Measurements from ENCODE around the gene GAK. TPM values are rescaled to one million over a fixed set of nuclear protein-coding genes. Genes with fewer than 3 reads are reported as not detected.
"Not testable (repeated sequence)": the region's sequence is repeated elsewhere in the genome, so short reads cannot be mapped to it uniquely, and the experiment has no call there.

GAK gene
- total RNA-seq, 2 donors from 2014 or later, result 38.1 to 43.2 TPM

DNA sequence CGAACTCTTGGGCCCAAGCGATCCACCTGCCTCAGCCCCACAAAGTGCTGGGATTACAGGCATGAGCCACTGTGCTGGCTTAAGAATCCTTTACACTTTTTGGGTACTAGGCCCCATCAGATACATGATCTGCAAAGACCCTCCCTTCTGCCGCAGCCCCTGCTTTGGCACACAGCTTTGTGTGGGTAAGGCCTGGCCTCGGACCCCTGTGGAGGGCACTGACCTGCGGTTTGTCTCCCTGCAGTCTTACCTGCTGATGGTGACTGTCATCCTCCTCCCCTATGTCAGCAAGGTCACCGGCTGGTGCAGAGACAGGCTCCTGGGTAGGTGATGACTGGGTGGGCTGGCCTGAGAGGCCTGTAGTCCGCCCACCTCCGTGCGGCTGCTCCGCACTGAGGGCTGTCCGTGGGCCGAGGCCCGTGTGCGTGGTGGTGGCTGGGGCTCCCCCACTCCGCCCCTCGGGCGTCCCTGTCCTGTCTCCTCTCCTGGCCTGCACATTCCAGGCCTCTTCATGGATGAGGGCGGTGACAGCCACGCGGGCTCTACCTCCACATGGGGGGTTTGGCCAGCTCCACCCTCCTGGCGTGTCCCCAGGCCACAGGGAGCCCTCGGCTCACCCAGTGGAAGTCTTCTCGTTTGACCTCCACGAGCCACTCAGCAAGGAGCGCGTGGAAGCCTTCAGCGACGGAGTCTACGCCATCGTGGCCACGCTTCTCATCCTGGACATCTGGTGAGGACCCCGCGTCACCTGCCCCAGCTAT is 23.2 kb upstream of the GAK start:
- intact Hi-C loops (cut with DNase I), result no loop called here
- ATAC-seq (no peak), DNase-seq (no peak)

DNA sequence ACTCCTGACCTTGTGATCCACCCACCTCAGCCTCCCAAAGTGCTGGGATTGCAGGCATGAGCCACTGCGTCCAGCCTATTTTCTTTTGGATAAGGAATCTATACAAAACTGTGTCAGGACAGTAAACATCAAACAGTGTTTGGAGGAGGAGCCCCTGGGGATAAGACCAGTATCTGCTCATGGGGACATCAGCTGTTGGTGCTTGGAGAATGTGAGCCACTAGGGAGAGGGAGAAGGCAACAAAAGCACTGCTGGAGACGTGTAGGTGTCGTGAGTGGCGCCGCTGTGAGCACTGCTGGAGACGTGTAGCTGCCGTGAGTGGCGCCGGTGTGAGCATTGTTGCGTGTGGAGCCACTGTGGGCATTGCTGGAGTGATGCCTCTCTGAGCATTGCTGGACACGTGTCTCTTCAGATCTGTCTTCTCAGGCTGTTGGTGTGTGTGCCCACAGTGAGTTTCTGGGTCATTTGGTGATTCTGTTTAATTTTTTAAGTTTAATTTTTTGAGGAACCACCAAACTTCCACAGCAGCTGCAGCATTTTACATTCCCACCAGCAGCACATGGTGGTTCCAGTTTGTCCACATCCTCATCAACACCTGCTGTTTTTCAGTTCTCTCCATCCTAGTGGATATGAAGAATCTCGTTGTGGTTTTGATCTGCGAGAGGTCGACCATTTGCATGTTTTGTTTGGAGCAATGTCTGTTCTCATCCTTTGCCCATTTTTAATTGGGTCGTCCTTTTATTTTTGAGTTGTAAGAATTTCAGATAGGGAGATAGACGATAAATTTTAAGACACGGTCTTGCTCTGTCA is 22.3 kb upstream of the GAK start:
- ATAC-seq, result no peak
- intact Hi-C loops (cut with DNase I), result no loop called here
- DNase-seq, result no peak

GRCh38 chr4:953574-953915 is 21.4 kb upstream of the GAK start:
- no peak for ATAC-seq
- no peak for DNase-seq
- intact Hi-C loops (cut with DNase I), result no loop called here

DNA sequence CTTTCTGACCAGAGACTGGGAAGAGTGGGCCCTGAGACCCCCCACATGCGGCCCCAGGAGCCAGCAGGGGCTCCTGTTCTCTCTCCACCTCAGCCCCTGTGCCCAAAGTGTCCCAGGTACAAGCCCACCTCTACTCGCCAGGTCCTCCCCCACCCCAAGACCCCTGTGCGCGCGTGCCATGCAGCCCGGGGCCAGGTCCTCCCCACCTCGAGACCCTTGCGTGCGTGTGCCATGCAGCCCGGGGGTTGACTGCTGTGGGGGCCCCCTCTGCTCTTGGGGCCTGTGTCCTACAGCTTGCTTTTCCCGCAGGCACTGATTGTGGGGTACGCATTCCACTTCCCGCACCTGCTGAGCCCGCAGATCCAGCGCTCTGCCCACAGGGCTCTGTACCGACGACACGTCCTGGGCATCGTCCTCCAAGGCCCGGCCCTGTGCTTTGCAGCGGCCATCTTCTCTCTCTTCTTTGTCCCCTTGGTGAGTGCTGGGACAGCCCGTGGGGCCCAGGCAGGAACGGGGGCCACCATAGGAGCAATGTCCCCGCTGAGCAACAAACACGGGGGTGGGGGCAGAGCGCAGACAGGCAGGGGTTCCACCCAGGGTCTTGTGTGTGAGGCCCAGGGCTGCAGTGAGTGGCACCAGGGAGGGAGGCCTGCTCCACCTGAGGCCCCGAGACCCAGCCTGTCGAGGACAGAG is 20.9 kb upstream of the GAK start:
- DNase-seq (no peak), ATAC-seq (no peak)
- intact Hi-C loops (cut with DNase I), result no loop called here

DNA sequence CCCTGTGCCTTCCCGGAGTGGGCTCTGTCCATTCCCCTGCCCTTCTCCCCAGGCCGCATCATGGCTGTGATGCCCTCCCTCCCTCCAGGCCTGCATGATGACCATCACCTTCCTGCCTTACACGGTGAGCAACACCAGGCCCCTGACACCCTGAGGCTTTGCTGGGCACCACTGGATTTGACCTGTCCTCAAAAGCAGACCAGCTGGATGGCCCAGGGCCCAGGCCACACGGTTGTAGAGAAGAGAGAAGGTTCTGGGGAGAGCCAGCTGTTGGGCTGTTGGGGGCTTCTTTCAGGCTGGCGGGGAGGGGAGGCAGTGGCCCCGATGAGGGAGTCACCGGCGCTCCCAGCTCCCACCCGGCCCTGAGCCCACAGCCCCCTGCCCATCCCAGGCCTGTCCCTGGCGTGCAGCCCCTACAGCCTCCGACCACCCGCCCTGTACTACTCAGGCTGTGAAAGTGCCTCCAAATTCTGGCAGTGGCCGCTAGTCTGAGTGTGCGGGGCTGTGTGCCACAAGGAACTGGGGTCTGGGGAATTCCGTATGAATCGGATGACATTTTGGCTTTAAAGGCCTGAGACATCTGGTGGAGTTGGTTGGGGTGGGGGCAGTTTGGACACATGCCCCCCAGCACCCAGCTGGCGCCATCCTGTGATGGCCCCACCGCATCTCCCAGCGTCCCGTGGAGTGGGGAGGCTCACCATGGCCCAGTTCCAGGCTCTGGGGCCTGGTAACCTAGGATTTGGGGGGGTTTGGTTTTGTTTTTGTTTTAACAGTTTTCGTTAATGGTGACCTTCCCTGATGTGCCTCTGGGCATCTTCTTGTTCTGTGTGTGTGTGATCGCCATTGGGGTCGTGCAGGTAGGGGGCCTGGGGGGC is 19.7 kb upstream of the GAK start:
- ATAC-seq (no peak), DNase-seq (no peak)
- intact Hi-C loops (cut with DNase I), result no loop called here

- DNase-seq (no peak), ATAC-seq (no peak)
- intact Hi-C loops (cut with DNase I), result no loop called here
Measured at GRCh38 chr4:951186-951585, 19.1 kb upstream of the GAK start.

DNA sequence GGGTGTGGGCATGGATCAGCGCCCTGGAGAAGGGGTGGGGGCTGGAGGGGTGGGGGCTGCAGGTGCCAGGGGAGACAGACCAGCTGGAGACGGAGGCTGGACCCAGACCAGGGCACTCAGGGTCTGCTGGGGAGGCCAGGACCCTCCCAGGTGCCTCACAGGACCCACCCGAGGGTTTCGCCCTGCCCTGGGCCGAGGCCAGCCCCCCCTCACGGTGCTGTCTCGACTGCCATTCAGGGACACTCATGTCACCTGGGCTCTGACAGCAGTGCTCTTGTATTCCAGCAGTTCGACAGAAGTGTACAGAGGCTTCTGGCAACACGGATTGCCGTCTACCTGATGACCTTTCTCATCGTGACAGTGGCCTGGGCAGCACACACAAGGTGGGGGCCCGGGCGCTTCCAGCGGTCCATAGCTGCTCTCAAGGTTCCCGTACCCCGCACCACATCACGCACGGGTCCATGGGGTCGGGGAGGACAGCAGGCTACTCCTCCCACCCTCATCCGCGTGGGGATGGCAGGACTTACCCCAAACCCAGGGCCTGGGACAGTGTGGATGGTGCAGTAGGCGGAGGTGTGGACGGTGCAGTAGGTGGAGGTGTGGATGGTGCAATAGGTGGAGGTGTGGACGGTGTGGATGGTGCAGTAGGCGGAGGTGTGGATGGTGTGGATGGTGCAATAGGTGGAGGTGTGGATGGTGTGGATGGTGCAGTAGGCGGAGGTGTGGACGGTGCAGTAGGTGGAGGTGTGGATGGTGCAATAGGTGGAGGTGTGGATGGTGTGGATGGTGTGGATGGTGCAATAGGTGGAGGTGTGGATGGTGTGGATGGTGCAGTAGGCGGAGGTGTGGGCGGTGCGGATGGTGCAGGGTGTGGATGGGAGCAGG is 18.3 kb upstream of the GAK start:
- DNase-seq, result no peak
- ATAC-seq, result no peak
- intact Hi-C loops (cut with DNase I), result no loop called here

- no peak for DNase-seq
- intact Hi-C loops (cut with DNase I), result no loop called here
- ATAC-seq, result no peak
Measured at GRCh38 chr4:949656-950055, 17.5 kb upstream of the GAK start.

- intact Hi-C loops (cut with DNase I), result no loop called here
- DNase-seq, result no peak
- ATAC-seq, result no peak
Measured at GRCh38 chr4:948936-949300, 16.8 kb upstream of the GAK start.

DNA sequence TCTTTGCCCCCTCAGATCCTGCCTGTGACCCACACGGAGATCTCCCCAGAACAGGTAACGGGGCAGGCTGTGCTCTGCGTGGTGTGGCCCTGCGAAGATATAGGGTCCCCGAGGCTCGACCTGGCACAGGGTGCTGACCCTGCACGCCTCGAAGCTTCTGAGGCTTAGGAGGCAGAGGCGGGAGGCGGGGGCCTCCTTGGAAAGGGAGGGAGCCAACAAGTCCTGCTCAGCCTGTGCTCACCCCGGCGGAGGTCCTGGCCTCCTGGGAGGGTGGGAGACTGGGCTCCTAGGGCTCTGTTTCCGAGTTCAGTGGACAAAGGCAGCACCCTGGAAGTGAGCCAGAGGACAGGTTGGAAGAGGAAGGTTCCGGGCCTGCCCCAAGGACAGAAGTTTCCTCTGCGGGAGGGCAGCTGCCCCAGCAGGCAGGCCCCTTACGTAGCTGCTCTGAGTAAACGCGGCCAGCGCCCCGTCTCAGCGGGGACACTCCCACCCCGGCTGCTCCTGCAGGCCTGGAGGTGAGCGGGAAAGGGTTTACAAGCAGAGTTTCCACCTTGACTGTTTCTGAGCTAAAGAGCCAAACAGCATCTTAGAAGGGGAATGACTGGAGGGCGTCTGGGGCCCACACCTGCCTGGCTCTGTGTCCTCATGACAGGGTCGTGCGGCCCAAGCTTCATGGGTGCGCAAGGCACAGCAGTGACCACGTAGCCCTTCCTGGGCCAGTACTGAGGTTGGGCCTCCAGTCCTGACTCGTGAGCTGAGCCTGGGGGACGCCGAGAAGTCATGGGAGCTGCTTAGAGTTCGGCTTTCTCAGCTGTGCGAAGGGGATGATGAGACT is 16.2 kb upstream of the GAK start:
- ATAC-seq (no peak), DNase-seq (no peak)
- intact Hi-C loops (cut with DNase I), result no loop called here

DNA sequence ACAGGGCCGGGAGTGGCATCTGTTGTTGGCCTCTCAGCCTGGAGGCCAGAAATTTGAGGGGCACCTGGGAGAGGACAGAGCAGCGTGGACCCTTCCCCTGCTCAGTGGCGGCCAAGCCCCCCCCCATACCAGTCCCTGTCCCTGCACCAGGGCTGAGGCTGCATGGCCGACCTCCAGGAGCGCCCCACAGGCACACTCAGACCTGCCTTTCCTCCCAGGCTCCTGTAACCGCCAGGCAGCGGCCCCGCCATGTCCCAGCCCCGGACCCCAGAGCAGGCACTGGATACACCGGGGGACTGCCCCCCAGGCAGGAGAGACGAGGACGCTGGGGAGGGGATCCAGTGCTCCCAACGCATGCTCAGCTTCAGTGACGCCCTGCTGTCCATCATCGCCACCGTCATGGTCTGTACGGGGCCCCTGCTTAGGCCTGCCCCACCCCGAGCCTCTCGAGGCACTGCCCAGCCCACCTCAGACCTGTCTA is 15.4 kb upstream of the GAK start:
- ATAC-seq, result no peak
- DNase-seq, result no peak

DNA sequence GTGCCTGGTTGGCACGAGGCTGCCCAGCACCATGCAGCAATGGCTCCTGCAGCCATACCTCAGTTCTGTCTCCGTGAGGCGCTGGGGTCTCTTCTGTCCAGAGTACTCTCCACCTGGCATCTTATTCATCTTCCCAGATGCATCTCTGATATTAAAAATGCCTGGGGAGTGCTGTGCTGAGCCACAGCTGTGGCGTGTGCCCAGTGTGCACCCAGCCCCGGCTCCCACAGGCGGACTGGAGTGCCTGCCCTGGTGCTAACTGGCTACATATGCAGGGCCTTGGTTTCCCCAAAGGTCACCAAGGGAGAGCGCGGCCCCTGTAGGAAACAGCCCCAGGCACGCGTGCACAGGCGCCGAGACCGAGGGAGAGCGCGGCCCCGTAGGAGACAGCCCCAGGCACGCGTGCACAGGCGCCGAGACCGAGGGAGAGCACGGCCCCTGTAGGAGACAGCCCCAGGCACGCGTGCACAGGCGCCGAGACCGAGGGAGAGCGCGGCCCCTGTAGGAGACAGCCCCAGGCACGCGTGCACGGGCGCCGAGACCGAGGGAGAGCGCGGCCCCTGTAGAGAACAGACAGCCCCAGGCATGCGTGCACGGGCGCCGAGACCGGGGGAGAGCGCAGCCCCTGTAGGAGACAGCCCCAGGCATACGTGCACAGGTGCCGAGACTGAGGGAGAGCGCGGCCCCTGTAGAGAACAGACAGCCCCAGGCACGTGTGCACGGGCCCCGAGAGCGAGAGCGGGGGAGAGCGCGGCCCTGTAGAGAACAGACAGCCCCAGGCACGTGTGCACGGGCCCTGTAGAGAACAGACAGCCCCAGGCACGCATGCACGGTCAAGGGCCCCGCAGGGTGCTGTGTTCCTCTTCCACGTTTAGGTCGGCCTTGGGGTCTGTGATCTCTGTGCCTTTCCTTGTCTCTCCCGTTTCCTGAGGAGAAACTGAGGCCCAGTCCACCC is 14.7 kb upstream of the GAK start:
- DNase-seq (no peak), ATAC-seq (no peak)
- intact Hi-C loops (cut with DNase I), result no loop called here

More for the DNA sequence above, 15.4 kb upstream of the GAK start:
- intact Hi-C loops (cut with DNase I), result no loop called here

- no peak for ATAC-seq
- intact Hi-C loops (cut with DNase I), result no loop called here
- DNase-seq, result no peak
Measured at GRCh38 chr4:946103-946450, 14.0 kb upstream of the GAK start.

- intact Hi-C loops (cut with DNase I), result no loop called here
- no peak for DNase-seq
- ATAC-seq, result no peak
Measured at GRCh38 chr4:945274-946102, 13.4 kb upstream of the GAK start.

GRCh38 chr4:939508-939907 is 7.4 kb upstream of the GAK start:
- DNase-seq; intact Hi-C loops (cut with DNase I); ATAC-seq: not testable (repeated sequence)

GRCh38 chr4:932713-933070 is 576 bp upstream of the GAK start:
- DNase-seq (no peak), ATAC-seq (peak in 1 of 2 donors; percentile 9)
- intact Hi-C loops (cut with DNase I), result loop anchor here in 1 of 2 donors (5.0 kb wide), 1 partner anchor 40 kb away; the partner anchor contains the start of gene DGKQ

All from left cardiac atrium (tissue), 4 donors.